Measurements from ENCODE around the gene SMC1A. TPM values are rescaled to one million over a fixed set of nuclear protein-coding genes. Genes with fewer than 3 reads are reported as not detected.
A peak's percentile ranks its signal among the peaks of the same experiment; 100 is the strongest.

Gene SMC1A
- total and polyA plus RNA-seq, 2 experiments from 2014 or later, result 48.3 to 59.5 TPM

DNA sequence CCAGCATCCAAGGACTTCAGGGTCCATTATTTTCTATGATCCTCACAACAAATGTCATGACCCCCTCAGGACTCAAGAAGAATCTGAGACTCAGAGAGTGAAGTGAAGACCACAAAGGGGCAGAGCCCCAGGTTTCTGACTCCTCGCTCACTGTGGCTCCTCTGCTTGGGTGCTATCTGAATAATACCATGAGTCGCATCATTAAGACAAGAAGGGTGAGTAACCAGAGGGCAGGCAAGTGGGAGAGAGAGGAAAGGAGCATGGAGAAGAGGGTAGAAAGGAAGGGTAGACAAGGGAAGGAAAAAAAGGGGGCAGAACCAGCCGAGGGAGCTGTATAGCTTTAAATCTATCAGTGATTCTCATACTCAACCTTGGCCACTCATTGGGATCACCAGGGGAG is 27.2 kb upstream of the SMC1A start:
- Histone ChIP-seq H3K27ac (no peak overlapping the region), H3K27me3 (no peaks in the 10 kb centered on the region), H3K4me1 (ENCODE audit: low read depth) (no peaks in the 10 kb centered on the region), H3K36me3 (no peaks in the 10 kb centered on the region), H3K9me3 (ENCODE audit: low read depth) (no peaks in the 10 kb centered on the region), H3K4me3 (no peak overlapping the region)
- TF ChIP-seq, protein P1, sequence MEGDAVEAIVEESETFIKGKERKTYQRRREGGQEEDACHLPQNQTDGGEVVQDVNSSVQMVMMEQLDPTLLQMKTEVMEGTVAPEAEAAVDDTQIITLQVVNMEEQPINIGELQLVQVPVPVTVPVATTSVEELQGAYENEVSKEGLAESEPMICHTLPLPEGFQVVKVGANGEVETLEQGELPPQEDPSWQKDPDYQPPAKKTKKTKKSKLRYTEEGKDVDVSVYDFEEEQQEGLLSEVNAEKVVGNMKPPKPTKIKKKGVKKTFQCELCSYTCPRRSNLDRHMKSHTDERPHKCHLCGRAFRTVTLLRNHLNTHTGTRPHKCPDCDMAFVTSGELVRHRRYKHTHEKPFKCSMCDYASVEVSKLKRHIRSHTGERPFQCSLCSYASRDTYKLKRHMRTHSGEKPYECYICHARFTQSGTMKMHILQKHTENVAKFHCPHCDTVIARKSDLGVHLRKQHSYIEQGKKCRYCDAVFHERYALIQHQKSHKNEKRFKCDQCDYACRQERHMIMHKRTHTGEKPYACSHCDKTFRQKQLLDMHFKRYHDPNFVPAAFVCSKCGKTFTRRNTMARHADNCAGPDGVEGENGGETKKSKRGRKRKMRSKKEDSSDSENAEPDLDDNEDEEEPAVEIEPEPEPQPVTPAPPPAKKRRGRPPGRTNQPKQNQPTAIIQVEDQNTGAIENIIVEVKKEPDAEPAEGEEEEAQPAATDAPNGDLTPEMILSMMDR (IDR thresholded peaks at IDR 0.05; ENCODE audit: low read depth, low read length), result no peak
- DNase-seq (ENCODE audit: low read depth in 1 of 2, low spot score in 1 of 2), result no peak

DNA sequence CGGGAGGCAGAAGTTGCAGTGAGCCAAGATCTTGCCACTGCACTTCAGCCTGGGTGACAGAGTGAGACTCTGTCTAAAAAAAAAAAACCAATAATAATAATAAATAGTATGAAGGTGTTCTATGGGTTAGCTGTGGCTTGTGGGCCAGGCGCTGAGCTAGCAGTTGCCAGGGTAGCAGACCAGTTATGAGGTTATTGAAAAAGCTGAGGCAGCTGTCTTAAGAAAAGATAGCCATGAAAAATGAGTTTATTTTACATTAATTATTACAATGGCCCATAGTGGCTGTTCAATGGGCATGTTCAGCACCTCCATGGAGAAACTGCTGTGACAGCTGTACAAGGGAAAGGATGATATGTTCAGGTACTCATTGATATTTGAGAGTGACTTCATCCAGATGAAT is 25.0 kb upstream of the SMC1A start:
- Histone ChIP-seq H3K27me3 (no peaks in the 10 kb centered on the region), H3K36me3 (no peaks in the 10 kb centered on the region), H3K27ac (no peak overlapping the region), H3K4me3 (no peak overlapping the region), H3K4me1 (ENCODE audit: low read depth) (no peaks in the 10 kb centered on the region), H3K9me3 (ENCODE audit: low read depth) (no peaks in the 10 kb centered on the region)
- DNase-seq (ENCODE audit: low read depth in 1 of 2, low spot score in 1 of 2), result no peak
- TF ChIP-seq, protein P1 (IDR thresholded peaks at IDR 0.05; ENCODE audit: low read depth, low read length), result no peak

DNA sequence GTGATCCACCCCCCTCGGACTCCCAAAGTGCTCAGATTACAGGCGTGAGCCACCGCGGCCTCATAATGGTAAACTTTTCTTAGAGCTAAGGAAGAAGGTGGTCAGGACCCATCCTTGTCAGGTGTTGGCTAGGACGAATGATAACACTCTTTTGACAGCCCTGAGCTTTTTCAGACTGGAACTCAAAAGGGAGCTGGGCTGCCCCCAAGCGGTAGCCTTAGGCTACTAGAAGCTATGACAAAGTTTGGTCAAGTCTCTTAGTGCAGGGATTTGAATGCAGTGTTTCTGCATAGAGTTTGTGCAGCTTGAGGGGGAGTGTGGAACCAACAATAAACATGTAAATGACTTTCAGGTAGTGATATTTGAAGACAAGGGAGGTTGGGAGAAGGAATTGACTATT is 23.5 kb upstream of the SMC1A start:
- no peaks in the 10 kb centered on the region for H3K4me1 ChIP-seq (ENCODE audit: low read depth)
- H3K27ac ChIP-seq, result no peak overlapping the region
- H3K27me3 ChIP-seq, result no peaks in the 10 kb centered on the region
- TF ChIP-seq, protein P1 (IDR thresholded peaks at IDR 0.05; ENCODE audit: low read depth, low read length), result peak; percentile 66
- H3K9me3 ChIP-seq (ENCODE audit: low read depth), result no peaks in the 10 kb centered on the region
- H3K4me3 ChIP-seq, result no peak overlapping the region
- H3K36me3 ChIP-seq, result no peaks in the 10 kb centered on the region
- DNase-seq (ENCODE audit: low read depth in 1 of 2, low spot score in 1 of 2), result peak; percentile 44 to 45

DNA sequence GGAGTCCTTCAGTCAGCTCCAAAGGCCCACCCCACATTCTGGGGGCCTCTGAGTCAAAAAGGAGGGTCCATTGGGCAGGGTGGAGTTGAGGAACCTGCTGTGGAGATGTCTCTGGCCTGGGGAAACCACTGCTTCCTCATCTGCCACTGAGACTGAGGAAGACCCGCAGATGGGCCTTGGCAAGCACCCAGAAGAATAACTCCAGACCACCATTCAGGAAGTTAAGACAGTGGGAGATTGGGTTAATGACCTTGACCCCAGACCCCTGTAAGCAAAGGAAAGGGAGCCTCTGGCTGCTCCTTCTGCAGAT is 19.8 kb upstream of the SMC1A start:
- TF ChIP-seq, protein P1 (IDR thresholded peaks at IDR 0.05; ENCODE audit: low read depth, low read length), result no peak
- Histone ChIP-seq H3K9me3 (ENCODE audit: low read depth) (no peaks in the 10 kb centered on the region), H3K4me1 (ENCODE audit: low read depth) (no peaks in the 10 kb centered on the region), H3K36me3 (no peaks in the 10 kb centered on the region), H3K27ac (no peak overlapping the region), H3K27me3 (peaks cover 5% of the 10 kb centered on the region), H3K4me3 (no peak overlapping the region)
- no peak for DNase-seq (ENCODE audit: low read depth in 1 of 2, low spot score in 1 of 2)

DNA sequence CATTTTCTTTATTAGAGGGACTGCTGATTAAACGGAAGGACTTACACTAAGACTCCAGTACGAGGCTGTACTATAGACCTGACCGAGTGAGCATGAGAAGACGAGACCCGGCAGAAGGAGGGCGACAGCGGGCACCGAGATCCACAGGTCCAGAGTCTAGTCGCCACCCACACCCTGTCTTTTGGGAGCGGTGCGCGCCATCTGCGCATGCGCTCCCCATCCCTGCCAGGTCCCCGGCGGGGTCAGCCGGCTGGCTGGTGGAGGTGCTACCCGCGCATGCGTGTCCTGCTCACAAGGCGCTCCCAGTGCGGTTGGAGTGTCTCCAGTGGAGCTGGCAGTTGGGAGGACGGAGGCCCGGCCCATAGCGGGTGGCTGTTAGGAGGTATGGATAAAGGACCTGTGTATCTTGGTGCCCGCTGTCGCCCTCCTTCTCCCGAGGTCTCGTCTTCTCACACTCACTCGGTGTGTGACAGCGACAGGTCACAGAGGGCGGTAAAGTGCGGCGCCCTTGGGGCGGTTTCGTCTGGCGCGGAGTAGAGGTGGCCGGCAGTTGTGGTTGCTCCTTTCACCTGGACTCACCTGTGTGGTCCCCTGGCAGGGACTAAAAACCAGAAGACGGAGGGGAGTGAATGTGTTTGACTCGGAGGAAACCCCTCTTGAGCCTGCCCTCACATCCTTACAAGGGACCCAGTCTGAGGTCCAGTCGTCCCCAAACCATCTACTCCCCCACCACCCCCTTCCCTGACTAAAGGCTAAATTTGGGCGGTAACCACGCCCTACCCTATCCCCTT is 19.3 kb upstream of the SMC1A start:
- H3K27me3 ChIP-seq, result peaks cover 5% of the 10 kb centered on the region
- DNase-seq (ENCODE audit: low read depth in 1 of 2, low spot score in 1 of 2), result peak; percentile 74 to 85
- no peaks in the 10 kb centered on the region for H3K9me3 ChIP-seq (ENCODE audit: low read depth)
- TF ChIP-seq, protein P1 (IDR thresholded peaks at IDR 0.05; ENCODE audit: low read depth, low read length), result no peak
- no peak overlapping the region for H3K27ac ChIP-seq
- no peaks in the 10 kb centered on the region for H3K36me3 ChIP-seq
- H3K4me3 ChIP-seq, result peak overlapping the region; percentile 25
- no peaks in the 10 kb centered on the region for H3K4me1 ChIP-seq (ENCODE audit: low read depth)
